SK-N-MC (cell line): ENCODE measurements around the gene TTC28.

Experiments
- EZH2 ChIP-seq: fragments of 200-600 bp; sonication (generic); IDR thresholded peaks from one replicate; pipeline ENCODE4 v1.6.1; 2017; ENCODE audit warnings: antibody characterized with exemption
- POLR2AphosphoS5 ChIP-seq: IDR thresholded peaks from 2 replicates; pipeline ENCODE4 v1.6.1; 2012; ENCODE audit warnings: mild to moderate bottlenecking, low read depth, low read length, borderline replicate concordance

DNA sequence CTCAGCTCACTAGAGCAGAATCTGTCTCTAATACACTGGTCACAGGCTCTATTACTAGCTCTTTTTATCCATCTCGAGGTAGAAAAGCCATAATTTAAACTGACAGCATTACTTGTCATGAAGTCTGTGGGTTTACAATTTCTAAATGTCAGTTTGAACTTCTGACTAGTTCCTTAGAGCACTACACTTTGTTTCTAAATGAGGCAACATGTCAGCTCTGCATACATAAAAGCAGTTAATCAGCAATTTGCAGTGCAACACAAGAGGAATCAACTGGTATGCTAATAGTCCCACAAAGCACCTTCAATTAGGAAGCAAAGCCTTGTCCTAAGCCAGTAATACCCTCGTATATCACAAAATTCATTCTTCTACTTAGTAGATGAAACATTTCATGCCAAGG, 321.3 kb downstream of the TTC28 start:
- TF ChIP-seq POLR2AphosphoS5 = no peak
- no peak for TF ChIP-seq EZH2
